Stimulated activated CD8-positive, alpha-beta memory T cell treated with anti-CD3 and anti-CD28 coated beads, Interleukin-12 subunit alpha, Interleukin-12 subunit beta, amount 100 ng/mL, for 4 hours (primary cell): ENCODE measurements around the gene NT5DC2.

Experiments
- DNase-seq: peaks from one replicate; pipeline ENCODE4 v3.0.0-alpha.2; 2020; ENCODE audit warnings: low read depth

The NT5DC2 gene

DNA sequence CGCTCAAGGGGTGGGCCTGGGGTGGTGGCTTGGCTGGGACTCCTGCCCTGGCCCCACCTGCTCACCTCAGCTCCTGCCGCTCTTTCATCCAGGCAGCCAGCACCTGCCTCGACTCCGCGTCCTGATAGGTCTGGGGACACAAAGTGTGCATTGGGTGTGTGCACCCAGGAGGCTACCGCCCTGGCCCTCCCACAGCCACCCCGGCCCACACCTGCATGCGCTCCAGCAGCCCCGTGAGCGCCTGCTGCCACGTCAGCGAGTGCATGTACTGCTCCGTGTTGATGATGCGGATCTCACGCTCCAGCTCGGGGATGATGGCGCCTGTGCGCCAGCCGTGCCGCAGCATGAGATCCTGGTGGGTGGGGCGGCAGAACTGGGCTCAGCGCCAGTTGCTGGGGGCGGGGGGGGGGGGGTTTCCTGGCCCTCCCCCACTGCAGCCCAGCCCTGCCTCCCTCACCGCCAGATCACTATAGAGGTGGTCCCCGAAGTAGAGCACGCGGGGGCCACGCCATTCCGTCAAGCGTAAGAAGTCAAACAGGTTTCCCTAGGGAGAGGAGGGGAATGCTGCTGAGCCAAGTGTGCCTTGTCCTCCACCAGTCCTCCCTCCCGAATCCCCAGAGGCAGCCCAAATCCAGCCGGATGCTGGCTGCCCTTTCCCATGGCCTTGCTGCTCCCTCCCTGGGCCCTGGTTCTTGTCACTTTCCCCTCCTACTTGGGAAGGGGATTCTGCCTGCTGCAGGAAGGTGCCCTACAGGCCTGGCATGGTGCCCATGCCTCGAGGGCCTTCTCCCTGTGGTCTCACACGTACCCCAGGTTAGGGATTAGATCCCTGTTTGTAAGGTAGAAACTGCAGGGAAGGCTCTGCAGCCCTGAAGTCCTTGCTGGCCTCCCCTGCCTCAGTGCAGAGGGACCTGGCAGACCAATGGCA lies 8.6 kb downstream of the NT5DC2 start:
- no peak for DNase-seq

DNA sequence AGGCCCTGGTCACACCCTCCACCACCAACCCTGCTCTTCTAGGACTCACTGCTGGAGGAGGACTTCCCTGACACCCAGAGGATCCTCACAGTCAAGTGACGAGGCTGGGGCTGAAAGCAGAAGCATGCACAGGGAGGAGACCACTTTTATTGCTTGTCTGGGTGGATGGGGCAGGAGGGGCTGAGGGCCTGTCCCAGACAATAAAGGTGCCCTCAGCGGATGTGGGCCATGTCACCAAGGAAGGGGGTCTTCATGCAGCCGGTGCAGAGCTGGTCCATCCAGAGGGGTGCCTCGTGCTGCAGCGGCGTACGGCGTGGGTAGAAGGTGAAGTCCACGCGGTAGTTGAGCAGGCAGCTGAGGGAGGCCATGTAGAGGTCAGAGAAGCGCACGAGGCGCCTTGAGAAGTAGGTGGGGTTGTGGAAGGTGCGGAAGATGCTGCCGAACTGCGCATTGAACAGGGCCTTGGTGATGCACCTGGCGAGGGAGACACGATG lies 9.4 kb downstream of the NT5DC2 start:
- DNase-seq = no peak

DNA sequence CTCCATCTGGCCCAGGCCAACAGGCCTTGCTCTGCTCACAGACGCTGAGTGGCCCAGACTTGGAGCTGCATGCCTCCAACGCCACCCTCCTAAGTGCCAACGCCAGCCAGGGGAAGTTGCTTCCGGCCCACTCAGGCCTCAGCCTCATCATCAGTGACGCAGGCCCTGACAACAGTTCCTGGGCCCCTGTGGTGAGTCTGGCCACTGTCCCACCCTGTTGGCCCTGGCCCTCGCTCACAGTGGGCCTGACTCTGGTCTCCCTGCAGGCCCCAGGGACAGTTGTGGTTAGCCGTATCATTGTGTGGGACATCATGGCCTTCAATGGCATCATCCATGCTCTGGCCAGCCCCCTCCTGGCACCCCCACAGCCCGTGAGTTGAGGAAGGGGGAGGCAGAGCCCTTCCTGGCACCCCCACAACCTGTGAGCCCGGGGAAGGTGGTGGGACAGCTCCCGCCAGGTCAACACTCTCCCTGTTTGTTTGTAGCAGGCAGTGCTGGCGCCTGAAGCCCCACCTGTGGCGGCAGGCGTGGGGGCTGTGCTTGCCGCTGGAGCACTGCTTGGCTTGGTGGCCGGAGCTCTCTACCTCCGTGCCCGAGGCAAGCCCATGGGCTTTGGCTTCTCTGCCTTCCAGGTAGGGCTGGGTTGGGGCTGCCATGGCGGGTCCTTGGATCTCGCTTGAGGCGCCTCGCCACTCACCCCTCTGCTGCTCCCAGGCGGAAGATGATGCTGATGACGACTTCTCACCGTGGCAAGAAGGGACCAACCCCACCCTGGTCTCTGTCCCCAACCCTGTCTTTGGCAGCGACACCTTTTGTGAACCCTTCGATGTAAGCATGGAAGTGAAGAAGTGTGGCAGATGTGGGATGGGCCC lies 10.0 kb downstream of the NT5DC2 start:
- DNase-seq = no peak

DNA sequence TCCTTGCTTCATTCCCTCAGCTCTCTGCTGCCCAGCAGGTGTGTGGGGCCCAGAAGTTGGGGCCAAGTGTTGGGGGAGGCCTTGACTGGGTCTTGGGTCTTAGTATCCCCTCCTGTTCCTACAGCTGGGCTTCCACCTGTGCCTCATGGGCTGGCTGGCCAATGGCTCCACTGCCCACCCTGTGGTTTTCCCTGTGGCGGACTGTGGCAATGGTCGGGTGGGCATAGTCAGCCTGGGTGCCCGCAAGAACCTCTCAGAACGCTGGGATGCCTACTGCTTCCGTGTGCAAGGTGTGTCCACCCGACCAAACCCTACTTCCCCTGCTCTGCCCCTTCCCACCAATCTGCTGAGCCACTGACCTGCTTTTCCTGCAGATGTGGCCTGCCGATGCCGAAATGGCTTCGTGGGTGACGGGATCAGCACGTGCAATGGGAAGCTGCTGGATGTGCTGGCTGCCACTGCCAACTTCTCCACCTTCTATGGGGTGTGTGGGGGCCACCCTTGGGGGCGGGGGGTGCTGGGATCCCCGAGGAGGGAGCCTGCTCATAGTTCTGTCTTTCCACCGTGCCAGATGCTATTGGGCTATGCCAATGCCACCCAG lies 10.9 kb downstream of the NT5DC2 start:
- no peak for DNase-seq

DNA sequence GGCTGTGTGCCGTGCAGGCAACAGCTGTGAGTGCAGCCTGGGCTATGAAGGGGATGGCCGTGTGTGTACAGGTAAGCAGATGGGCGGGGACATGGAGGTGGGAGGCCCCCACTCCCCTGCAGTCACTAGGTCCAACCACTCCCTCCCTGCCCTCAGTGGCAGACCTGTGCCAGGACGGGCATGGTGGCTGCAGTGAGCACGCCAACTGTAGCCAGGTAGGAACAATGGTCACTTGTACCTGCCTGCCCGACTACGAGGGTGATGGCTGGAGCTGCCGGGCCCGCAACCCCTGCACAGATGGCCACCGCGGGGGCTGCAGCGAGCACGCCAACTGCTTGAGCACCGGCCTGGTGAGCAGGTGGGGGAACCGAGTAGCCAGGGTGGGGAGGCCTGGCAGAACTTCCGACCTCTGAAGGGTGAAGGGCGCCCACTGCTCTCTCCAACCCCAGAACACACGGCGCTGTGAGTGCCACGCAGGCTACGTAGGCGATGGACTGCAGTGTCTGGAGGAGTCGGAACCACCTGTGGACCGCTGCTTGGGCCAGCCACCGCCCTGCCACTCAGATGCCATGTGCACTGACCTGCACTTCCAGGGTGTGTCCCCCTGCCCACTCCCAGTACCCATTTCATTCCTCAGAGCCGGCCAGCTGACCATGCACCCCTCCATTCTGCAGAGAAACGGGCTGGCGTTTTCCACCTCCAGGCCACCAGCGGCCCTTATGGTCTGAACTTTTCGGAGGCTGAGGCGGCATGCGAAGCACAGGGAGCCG lies 11.6 kb downstream of the NT5DC2 start:
- DNase-seq = no peak

DNA sequence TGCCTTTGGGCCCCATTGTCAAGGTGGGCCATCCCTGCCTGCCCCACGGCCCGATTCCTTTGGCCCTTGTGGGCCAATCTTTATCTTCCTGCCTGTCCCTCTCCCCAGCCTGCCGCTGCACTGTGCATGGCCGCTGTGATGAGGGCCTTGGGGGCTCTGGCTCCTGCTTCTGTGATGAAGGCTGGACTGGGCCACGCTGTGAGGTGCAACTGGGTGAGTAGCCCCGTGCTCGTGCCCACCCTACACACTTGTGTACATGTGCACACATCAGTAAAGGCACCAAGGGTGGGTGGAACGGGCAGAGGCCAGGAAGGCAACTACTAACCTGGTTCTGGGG lies 12.2 kb downstream of the NT5DC2 start:
- DNase-seq = no peak

DNA sequence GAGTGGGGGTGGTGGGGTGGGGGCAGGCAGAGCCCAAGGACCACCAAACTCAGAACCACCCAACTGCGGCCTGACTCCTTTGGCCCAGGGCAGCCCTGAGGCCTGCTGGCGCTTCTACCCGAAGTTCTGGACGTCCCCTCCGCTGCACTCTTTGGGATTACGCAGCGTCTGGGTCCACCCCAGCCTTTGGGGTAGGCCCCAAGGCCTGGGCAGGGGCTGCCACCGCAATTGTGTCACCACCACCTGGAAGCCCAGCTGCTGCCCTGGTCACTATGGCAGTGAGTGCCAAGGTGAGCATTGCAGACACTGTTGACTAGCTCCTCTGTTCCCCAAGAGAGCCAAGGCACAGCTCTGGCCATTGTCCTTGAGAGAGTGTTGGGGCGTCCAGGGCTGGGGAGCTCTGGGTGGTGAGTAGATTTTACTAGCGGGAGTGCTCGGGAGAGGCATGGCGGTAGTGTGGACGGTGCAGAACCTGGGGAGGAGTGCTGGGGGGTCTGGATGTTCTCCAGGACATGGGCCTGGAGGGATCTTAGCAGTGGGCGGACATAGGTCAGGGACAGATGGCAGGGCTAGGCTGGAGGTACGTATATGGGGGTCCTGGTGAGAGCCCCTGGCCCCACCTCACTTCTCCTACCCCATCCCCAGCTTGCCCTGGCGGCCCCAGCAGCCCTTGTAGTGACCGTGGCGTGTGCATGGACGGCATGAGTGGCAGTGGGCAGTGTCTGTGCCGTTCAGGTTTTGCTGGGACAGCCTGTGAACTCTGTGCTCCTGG lies 12.8 kb downstream of the NT5DC2 start:
- DNase-seq = no peak

DNA sequence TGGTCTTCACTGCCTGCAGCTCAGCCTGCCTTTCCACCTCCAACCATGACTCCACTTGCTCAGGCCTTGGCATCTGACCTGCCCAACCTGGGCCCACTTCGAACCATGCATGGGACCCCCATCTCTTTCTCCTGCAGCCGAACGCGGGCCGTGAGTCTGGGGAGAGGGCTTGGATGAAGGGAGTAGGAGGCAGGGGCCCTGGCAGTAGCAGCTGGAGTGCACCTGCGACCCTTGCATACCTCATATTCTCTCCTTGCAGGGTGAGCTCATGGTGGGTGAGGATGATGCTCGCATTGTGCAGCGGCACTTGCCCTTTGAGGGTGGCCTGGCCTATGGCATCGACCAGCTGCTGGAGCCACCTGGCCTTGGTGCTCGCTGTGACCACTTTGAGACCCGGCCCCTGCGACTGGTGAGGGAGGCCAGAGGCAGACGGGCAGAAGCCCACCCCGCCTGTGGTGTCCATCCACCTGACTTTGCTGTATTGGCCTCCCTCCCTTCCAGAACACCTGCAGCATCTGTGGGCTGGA lies 13.5 kb downstream of the NT5DC2 start:
- DNase-seq = no peak

DNA sequence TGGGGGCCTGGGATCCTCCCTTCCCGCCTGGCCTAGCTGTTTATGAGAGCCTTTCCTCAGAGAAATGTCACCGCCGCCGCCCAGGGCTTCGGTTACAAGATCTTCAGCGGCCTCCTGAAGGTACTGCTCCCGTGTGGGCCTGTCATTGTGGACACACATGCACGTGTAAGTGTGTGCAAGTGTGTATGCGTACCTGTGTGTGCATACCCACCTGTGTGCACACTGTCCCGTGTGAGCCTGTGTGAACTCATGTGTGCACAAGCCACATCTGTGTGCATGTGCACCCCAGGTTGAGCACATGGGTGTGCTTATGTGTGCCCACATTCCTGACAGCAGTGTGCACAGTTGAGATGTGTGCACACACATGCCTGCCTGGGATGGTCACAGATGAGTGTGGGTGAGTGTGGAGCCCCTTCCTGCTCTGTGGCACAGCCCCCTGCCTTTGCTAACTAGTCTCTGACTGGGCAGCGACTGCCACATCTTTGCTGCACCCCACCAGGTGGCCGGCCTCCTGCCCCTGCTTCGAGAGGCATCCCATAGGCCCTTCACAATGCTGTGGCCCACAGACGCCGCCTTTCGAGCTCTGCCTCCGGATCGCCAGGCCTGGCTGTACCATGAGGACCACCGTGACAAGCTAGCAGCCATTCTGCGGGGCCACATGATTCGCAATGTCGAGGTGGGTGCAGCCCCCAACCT lies 14.1 kb downstream of the NT5DC2 start:
- no peak for DNase-seq

DNA sequence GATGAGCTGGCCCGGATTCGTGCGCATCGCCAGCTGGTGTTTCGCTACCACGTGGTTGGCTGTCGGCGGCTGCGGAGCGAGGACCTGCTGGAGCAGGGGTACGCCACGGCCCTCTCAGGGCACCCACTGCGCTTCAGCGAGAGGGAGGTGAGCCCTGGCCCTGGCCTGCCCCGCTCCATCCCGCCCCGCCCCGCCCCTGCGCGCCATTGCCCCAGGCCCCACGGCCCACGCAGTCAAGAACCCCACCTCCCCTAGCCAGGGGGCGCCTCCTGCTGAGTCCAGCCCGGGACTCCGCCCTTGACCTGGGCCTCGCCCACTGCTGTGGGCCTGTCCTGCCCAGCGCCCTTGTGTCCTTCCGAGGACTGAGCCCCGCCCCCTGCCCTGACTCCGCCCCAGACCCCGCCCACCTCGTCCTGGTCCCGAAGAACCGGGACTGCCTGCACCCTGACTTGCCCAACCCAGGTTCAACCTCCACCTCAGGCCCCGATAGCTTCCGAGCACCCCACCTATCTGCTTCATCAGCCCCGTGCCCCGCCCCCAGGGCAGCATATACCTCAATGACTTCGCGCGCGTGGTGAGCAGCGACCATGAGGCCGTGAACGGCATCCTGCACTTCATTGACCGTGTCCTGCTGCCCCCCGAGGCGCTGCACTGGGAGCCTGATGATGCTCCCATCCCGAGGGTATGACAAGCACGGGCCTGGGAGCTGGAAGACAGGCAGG lies 14.8 kb downstream of the NT5DC2 start:
- no peak for DNase-seq

DNA sequence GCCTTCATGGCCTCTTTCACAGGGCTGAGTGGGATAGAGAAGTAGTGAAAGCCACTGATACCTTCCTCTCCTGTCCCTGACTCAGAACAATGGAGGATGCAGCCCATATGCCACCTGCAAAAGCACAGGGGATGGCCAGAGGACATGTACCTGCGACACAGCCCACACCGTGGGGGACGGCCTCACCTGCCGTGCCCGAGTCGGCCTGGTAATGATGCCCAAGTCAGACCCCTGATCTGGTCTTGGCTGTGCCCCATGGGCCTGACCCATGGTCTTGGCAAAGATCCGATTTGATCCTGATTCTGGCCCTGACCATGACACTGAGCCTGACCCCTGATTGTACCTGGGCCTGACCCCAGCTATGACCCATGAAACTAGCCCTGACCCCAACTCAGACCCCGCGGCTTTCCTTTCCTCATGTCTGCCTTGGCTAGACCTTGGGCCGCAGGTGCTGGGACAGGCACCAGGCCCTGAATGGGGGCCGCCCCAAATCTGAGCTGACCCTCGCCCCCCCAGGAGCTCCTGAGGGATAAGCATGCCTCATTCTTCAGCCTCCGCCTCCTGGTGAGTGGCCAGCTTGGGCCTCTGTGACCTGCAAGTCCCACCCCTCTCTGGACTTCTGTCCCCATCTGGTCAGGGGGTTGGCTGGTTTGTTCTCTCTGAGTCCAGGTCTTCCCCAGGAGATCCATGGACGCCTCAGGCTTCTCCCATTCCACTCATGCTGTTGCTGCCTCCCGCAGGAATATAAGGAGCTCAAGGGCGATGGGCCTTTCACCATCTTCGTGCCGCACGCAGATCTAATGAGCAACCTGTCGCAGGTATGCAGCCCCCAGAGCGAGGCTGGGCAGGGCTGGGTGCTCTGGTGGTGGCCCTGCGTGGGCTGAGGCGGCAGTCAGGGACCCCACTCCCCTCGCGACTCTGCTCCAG lies 15.6 kb downstream of the NT5DC2 start:
- DNase-seq = no peak

DNA sequence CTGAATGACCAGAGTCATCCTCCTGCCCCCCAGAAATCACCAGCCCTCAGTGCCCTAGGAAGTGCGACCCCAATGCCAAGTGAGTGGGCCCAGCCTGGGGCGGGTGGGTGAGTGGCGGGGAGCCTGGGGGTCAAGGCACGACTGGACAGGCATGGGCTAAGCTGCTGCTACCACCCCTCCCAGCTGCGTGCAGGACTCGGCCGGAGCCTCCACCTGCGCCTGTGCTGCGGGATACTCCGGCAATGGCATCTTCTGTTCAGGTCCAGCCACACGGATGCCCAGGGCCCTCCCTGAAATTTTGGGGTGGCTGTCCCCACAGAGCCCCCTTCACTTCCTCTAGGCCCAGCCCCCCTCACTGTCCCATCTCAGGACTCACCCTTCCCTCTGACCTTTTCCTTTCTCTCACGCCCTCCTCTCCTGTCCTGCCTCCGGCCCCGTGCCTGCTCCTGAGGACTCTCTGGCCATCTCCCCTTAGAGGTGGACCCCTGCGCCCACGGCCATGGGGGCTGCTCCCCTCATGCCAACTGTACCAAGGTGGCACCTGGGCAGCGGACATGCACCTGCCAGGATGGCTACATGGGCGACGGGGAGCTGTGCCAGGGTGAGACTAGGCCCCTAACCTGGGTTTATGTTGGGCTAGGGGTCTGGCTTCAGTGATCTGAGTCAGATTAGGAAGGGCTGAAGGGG lies 17.0 kb downstream of the NT5DC2 start:
- DNase-seq = no peak

DNA sequence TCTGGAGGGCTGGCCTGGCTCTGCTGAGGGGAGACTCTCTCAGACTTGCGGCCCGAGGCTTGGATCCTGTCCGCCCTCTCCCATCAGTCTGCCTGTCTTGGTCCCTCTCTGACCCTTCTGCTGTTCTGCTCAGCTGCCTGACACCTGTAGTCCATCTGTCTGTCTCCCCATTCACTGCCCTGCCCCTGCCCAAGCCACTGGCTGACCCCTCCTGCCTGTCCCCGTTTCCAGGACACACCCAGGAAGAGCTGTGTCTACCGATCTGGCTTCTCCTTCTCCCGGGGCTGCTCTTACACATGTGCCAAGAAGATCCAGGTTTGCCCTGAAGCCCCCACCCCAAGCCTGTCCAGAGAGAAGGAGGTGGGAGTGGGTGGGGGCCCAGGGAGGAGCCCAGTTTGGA lies 18.5 kb downstream of the NT5DC2 start:
- DNase-seq = no peak

DNA sequence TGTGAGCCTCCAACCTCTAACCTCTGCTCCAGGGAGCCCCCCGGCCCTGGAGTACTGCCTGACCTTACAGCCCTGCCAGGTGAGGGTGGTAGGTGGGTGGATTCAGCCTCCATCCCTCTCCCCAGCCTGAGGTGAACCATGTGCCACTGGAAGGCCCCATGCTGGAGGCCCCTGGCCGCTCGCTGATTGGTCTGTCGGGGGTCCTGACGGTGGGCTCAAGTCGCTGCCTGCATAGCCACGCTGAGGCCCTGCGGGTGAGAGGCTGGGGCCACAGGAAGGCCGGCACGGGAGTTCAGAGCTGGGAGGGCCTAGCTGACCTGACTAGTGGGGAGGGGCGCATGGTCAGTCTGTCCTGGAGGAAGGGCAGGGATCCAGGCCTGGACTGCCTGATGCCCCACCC lies 19.1 kb downstream of the NT5DC2 start:
- no peak for DNase-seq

DNA sequence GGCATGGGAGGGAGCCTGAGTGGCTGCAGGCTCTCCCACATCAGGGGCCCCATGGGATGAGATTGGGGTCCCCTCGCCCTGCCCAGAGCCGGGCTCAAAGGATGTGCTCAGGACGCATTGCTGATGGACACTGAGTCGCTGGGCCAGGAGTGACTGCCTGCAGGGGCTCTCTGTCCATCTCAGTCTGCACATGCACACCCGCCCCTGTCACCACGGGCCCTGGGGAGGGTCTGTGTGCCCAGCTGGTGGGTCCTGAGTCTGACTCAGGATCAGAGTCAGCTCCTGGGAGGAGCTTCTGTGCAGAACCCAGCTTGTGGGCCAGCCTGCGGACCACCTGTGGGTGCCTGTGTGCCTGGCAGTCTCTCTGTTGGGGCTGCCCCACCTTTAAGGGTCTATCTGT lies 20.4 kb downstream of the NT5DC2 start:
- no peak for DNase-seq

DNA sequence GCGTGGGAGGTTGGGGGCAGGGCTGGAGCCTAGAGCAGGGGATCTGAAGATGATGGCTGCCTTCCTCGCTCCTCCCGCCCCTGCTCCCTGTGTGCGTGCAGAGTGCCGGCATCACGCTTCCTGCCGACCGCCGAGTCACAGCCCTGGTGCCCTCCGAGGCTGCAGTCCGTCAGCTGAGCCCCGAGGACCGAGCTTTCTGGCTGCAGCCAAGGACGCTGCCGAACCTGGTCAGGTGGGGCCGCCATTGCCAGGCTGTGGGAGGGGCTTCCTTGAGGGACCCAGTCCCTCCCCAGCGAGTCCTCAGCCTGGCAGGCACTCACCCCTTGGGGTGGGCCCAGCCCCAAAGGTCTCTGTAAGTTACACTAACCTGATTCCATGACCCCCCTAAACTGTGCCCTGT lies 20.9 kb downstream of the NT5DC2 start:
- no peak for DNase-seq

DNA sequence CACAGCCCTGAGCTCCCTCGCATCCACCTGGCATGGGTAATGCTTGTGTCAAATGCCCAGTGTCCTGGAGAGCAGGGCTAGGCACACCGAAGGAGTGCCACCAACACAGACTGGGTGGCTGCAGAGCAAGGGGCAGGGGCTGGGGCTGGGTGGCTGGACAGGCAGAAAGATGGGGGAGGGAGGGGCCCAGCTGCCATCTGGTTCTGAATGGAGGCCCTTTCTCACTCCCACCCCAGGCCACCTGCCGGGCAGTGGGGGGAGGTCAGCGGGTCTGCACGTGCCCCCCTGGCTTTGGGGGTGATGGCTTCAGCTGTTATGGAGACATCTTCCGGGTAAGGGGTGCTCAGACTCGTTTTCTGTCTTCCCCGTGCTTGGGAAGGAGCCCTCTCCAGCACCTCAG lies 21.6 kb downstream of the NT5DC2 start:
- DNase-seq = no peak

DNA sequence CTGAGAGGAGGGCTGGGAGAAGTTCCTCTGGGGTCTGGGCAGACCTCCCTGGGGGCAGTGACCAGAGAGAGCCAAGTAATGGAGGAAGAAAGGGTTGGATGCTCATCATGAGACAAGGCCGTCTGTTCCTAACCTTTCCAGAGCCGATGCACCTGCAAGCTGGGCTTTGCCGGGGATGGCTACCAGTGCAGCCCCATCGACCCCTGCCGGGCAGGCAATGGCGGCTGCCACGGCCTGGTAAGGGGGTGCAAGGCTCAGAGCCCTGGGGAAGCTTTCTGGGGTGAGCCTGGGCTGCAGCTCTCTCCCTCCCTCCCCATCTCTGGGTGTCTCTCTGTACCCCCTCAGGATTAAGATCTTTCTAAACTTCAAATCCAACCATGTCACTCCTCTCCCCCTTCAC lies 22.1 kb downstream of the NT5DC2 start:
- DNase-seq = no peak
